ENCODE results near the gene STRIT1. TPM values are rescaled to one million over a fixed set of nuclear protein-coding genes. Genes with fewer than 3 reads are reported as not detected.
A peak's percentile ranks its signal among the peaks of the same experiment; 100 is the strongest.
"Not testable (repeated sequence)": the region's sequence is repeated elsewhere in the genome, so short reads cannot be mapped to it uniquely, and the experiment has no call there.

STRIT1 gene
- total and polyA plus RNA-seq, 8 donors: 1.4 TPM; not detected in 7

DNA sequence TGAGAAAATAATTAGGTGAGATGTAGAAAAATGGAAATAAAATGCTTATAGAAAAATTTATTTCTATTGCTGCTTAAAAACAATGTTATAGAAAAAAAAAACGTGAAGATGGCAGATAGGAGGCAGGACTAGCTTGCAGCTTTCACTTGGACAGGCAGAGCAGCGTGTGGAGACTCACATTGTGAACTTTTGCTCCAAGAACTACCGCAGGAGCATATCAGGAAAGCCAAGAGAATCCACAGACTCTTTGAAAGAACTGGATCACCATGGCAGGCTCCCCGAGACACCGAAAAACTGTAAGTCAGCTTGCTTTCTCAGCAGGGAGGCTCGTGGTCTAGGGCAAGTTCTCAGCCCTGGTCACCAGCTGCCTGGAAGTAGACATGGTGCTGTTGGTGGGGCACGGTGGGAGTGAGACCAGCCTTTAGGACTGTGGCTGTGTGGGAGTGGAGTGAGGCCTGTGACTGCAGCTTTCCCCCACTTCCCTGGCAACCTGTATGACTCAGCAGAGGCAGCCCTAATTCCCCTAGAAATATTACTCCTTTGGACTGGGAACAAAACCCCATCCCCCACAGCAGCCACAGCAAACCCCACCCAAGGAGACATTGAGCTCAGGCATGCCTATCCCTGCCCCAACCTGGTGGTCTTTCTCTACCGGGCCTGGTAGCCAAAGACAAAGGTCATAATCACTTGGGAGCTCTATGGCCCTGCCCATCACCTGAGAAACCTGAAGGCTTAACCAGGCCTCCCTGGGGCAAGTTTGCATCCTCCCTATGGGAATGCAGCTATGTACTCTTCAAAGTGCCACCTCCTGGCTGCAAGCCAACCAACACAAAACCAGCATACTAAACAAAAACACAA is 22.8 kb downstream of the STRIT1 start:
- no peaks in the 10 kb centered on the region for H3K9me3 ChIP-seq
- H3K4me3 ChIP-seq: no peak overlapping the region
- 37 to 69% (median 59%) methylated on average over 7 to 8 of the region's 8 CpGs for WGBS, 5 donors
- H3K36me3 ChIP-seq: no peaks in the 10 kb centered on the region
- H3K4me1 ChIP-seq: no peaks in the 10 kb centered on the region
- no peak overlapping the region for H3K27ac ChIP-seq
- intact Hi-C loops (cut with DNase I; ENCODE audit: low total_unique reads): no loop called here
- no peaks in the 10 kb centered on the region for H3K27me3 ChIP-seq
- no peak for DNase-seq
- TF ChIP-seq POLR2AphosphoS5 (IDR thresholded peaks at IDR 0.05) (no peak), EP300 (IDR thresholded peaks at IDR 0.05) (no peak), POLR2A (IDR thresholded peaks at IDR 0.05) (no peak)
- TF ChIP-seq, protein P1, sequence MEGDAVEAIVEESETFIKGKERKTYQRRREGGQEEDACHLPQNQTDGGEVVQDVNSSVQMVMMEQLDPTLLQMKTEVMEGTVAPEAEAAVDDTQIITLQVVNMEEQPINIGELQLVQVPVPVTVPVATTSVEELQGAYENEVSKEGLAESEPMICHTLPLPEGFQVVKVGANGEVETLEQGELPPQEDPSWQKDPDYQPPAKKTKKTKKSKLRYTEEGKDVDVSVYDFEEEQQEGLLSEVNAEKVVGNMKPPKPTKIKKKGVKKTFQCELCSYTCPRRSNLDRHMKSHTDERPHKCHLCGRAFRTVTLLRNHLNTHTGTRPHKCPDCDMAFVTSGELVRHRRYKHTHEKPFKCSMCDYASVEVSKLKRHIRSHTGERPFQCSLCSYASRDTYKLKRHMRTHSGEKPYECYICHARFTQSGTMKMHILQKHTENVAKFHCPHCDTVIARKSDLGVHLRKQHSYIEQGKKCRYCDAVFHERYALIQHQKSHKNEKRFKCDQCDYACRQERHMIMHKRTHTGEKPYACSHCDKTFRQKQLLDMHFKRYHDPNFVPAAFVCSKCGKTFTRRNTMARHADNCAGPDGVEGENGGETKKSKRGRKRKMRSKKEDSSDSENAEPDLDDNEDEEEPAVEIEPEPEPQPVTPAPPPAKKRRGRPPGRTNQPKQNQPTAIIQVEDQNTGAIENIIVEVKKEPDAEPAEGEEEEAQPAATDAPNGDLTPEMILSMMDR (IDR thresholded peaks at IDR 0.05): no peak

DNA sequence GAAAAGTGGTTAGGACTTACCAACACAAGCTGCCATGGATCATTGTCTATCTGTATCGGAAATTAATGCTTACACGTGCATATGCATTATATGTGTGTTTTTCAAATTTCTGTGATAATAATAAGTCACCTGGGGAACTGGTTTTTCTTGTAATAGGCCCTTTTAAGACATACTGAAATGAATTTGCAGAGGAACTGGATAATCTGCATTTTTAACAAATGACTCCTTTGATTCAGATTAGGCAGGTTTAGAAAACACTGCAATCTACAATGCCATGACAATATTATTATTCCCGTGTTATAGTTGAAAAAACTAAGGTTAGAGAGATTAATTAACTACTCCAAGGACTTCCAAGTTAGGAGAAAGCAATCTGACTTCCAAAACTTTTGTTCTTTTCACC is 23.4 kb downstream of the STRIT1 start:
- Histone ChIP-seq H3K4me1 (no peaks in the 10 kb centered on the region), H3K9me3 (no peaks in the 10 kb centered on the region), H3K36me3 (no peaks in the 10 kb centered on the region), H3K4me3 (no peak overlapping the region), H3K27ac (no peak overlapping the region), H3K27me3 (no peaks in the 10 kb centered on the region)
- TF ChIP-seq EP300 (IDR thresholded peaks at IDR 0.05): no peak
- TF ChIP-seq POLR2AphosphoS5 (IDR thresholded peaks at IDR 0.05): no peak
- WGBS, 5 donors: 28 to 56% (median 44%) methylated on average over 3 of the region's 3 CpGs
- intact Hi-C loops (cut with DNase I; ENCODE audit: low total_unique reads): no loop called here
- DNase-seq: peak in 1 of 2 donors; percentile 62

DNA sequence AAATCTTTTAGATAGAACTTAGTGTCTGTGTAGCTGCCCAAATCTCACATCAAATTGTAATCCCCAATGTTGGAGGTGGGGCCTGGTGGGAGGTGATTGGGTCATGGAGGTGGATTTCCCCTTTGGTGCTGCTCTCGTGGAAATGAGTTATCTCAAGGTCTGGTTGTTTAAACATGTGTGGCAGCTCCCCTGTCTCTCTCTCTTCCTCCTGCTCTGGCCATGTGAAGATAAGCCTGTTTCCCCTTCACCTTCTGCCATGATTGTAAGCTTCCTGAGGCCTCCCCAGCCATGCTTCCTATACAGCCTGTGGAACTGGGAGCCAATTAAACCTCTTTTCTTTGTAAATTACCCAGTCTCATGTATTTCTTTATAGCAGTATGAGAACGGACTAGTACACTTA is 30.6 kb downstream of the STRIT1 start:
- H3K4me1 ChIP-seq; H3K9me3 ChIP-seq; DNase-seq; H3K36me3 ChIP-seq; H3K4me3 ChIP-seq; H3K27me3 ChIP-seq; H3K27ac ChIP-seq; intact Hi-C loops (cut with DNase I; ENCODE audit: low total_unique reads): not testable (repeated sequence)
- 54 to 61% (median 56%) methylated on average over 2 of the region's 2 CpGs for WGBS, 5 donors

DNA sequence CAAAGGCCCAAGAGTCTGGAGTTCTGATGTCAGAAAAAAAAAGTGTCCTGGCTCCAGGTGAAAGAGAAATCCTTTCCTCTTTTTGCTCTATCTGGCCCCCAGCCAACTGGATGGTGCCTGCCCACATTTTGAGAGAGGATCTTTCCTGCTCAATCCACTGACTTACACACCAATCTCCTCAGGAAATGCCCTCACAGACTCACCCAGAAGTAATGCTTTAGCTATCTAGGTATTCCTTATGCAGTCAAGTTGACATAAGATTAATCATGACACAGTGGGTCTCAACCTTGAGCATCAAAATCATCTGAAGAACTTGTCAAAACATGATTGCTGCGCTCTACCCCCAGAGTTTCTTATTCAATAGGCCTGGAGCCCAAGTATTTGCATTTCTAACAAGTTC is 31.2 kb downstream of the STRIT1 start:
- H3K9me3 ChIP-seq: no peaks in the 10 kb centered on the region
- no peak for DNase-seq
- H3K4me3 ChIP-seq: no peak overlapping the region
- H3K27ac ChIP-seq: no peak overlapping the region
- 88 to 100% (median 92%) methylated on average over 1 of the region's 1 CpG for WGBS, 5 donors
- intact Hi-C loops (cut with DNase I; ENCODE audit: low total_unique reads): no loop called here
- no peaks in the 10 kb centered on the region for H3K4me1 ChIP-seq
- TF ChIP-seq POLR2A (IDR thresholded peaks at IDR 0.05) (no peak), EP300 (IDR thresholded peaks at IDR 0.05) (no peak), POLR2AphosphoS5 (IDR thresholded peaks at IDR 0.05) (no peak)
- TF ChIP-seq, protein P1 (IDR thresholded peaks at IDR 0.05): no peak
- H3K36me3 ChIP-seq: no peaks in the 10 kb centered on the region
- H3K27me3 ChIP-seq: no peaks in the 10 kb centered on the region

DNA sequence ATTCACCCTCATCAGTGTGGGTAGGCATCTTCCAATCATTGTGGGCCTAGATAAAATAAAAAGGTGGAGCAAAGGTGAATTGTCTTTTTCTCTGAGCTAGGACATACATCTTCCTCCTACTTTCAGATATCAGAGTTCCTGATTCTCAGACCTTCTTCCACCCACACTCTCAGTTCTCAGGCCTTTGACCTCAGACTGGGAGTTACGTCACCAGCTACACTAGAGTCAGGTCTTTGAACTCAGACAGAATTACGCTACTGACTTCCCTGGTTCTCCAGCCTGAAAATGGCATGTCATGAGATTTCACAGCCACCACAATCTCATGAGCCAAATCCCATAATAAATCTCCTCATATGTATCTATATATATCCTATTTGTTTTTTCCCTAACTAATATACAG is 39.0 kb downstream of the STRIT1 start:
- Histone ChIP-seq H3K27me3 (no peaks in the 10 kb centered on the region), H3K27ac (no peak overlapping the region), H3K4me3 (no peak overlapping the region), H3K36me3 (no peaks in the 10 kb centered on the region), H3K4me1 (no peaks in the 10 kb centered on the region), H3K9me3 (no peaks in the 10 kb centered on the region)
- WGBS, 5 donors: 73 to 93% (median 85%) methylated on average over 2 of the region's 2 CpGs
- no peak for DNase-seq
- intact Hi-C loops (cut with DNase I; ENCODE audit: low total_unique reads): no loop called here
- no peak for TF ChIP-seq POLR2A (IDR thresholded peaks at IDR 0.05)
- no peak for TF ChIP-seq POLR2AphosphoS5 (IDR thresholded peaks at IDR 0.05)
- TF ChIP-seq, protein P1 (IDR thresholded peaks at IDR 0.05): no peak
- TF ChIP-seq EP300 (IDR thresholded peaks at IDR 0.05): no peak

All from stomach (tissue), 9 donors.